Measurements from ENCODE around the gene ARHGAP10. TPM values are rescaled to one million over a fixed set of nuclear protein-coding genes. Genes with fewer than 3 reads are reported as not detected.

The ARHGAP10 gene
- polyA plus RNA-seq, 1 experiment: 20.2 TPM

GRCh38 chr4:148021686-148022085 lies 289.8 kb downstream of the ARHGAP10 start:
- no peaks in the 10 kb centered on the region for H3K27me3 ChIP-seq (ENCODE audit: control insufficient read depth, insufficient read depth, low read length)
- TF ChIP-seq CTCF (IDR thresholded peaks at IDR 0.05; ENCODE audit: insufficient read depth, low read depth, low read length): no peak
- no peaks in the 10 kb centered on the region for H3K36me3 ChIP-seq (ENCODE audit: control insufficient read depth, insufficient read depth, low read length)
- ChIA-PET CTCF (interaction anchor here (1.1 kb wide), 1 partner anchor 173 kb away, joined by 3 read pairs; no protein-coding TSS in a partner anchor), POLR2A (no interaction called here)
- no peak for DNase-seq (ENCODE audit: low read depth)
- H3K4me3 ChIP-seq (ENCODE audit: low read depth, low read length): no peak overlapping the region

- TF ChIP-seq CTCF (IDR thresholded peaks at IDR 0.05; ENCODE audit: insufficient read depth, low read depth, low read length): no peak
- Histone ChIP-seq H3K4me3 (ENCODE audit: low read depth, low read length) (no peak overlapping the region), H3K27me3 (ENCODE audit: control insufficient read depth, insufficient read depth, low read length) (no peaks in the 10 kb centered on the region), H3K36me3 (ENCODE audit: control insufficient read depth, insufficient read depth, low read length) (no peaks in the 10 kb centered on the region)
- no peak for DNase-seq (ENCODE audit: low read depth)
- ChIA-PET POLR2A (no interaction called here), CTCF (interaction anchor here (1.0 kb wide), 1 partner anchor 37 kb away, joined by 3 read pairs; no protein-coding TSS in a partner anchor)
These were observed 291.1 kb downstream of the ARHGAP10 start for GRCh38 chr4:148022975-148023374.

- ChIA-PET CTCF (interaction anchor here (1.0 to 1.4 kb wide), 3 partner anchors 16 to 41 kb away, joined by 3 to 4 read pairs (median 3); no protein-coding TSS in a partner anchor), POLR2A (interaction anchor here (0.7 kb wide), 1 partner anchor 19 kb away, joined by 3 read pairs; no protein-coding TSS in a partner anchor)
- H3K36me3 ChIP-seq (ENCODE audit: control insufficient read depth, insufficient read depth, low read length): no peaks in the 10 kb centered on the region
- no peak for TF ChIP-seq CTCF (IDR thresholded peaks at IDR 0.05; ENCODE audit: insufficient read depth, low read depth, low read length)
- no peak for DNase-seq (ENCODE audit: low read depth)
- H3K27me3 ChIP-seq (ENCODE audit: control insufficient read depth, insufficient read depth, low read length): no peaks in the 10 kb centered on the region
- no peak overlapping the region for H3K4me3 ChIP-seq (ENCODE audit: low read depth, low read length)
These were observed 291.8 kb downstream of the ARHGAP10 start for GRCh38 chr4:148023512-148024181.

- Histone ChIP-seq H3K36me3 (ENCODE audit: control insufficient read depth, insufficient read depth, low read length) (no peaks in the 10 kb centered on the region; the same call in 1 of the 2 replicates), H3K27me3 (ENCODE audit: control insufficient read depth, insufficient read depth, low read length) (no peaks in the 10 kb centered on the region), H3K4me3 (ENCODE audit: low read depth, low read length) (no peak overlapping the region)
- CTCF ChIA-PET: no interaction called here
- POLR2A ChIA-PET: no interaction called here
- TF ChIP-seq CTCF (IDR thresholded peaks at IDR 0.05; ENCODE audit: insufficient read depth, low read depth, low read length): no peak
- DNase-seq (ENCODE audit: low read depth): peak; percentile 73
These were observed 294.1 kb downstream of the ARHGAP10 start for GRCh38 chr4:148025981-148026380.

GRCh38 chr4:148027201-148027600 lies 295.3 kb downstream of the ARHGAP10 start:
- DNase-seq (ENCODE audit: low read depth): no peak
- CTCF ChIA-PET: interaction anchor here (0.8 kb wide), 1 partner anchor 8 kb away, joined by 3 read pairs; no protein-coding TSS in a partner anchor
- H3K36me3 ChIP-seq (ENCODE audit: control insufficient read depth, insufficient read depth, low read length): no peaks in the 10 kb centered on the region; the same call in 1 of the 2 replicates
- H3K27me3 ChIP-seq (ENCODE audit: control insufficient read depth, insufficient read depth, low read length): no peaks in the 10 kb centered on the region
- POLR2A ChIA-PET: no interaction called here
- H3K4me3 ChIP-seq (ENCODE audit: low read depth, low read length): no peak overlapping the region
- no peak for TF ChIP-seq CTCF (IDR thresholded peaks at IDR 0.05; ENCODE audit: insufficient read depth, low read depth, low read length)

Data from BJ (cell line).